Stimulated activated CD8-positive, alpha-beta memory T cell treated with anti-CD3 and anti-CD28 coated beads, Interleukin-4, amount 100 ng/mL, for 1 hour (primary cell): ENCODE measurements around the gene ODAD2.

ENCODE experiments used
- DNase-seq, 2 donors: peaks; one replicate each; pipeline ENCODE4 v3.0.0-alpha.2; 2020; ENCODE audit warnings: low read depth in 2 of 2, low spot score in 1 of 2

ODAD2 gene

GRCh38 chr10:27838901-27839300 lies 160.0 kb downstream of the ODAD2 start:
- no peak for DNase-seq

- no peak for DNase-seq
These were observed 160.5 kb downstream of the ODAD2 start for GRCh38 chr10:27838361-27838760.

GRCh38 chr10:27834476-27834875 lies 164.4 kb downstream of the ODAD2 start:
- no peak for DNase-seq

DNA sequence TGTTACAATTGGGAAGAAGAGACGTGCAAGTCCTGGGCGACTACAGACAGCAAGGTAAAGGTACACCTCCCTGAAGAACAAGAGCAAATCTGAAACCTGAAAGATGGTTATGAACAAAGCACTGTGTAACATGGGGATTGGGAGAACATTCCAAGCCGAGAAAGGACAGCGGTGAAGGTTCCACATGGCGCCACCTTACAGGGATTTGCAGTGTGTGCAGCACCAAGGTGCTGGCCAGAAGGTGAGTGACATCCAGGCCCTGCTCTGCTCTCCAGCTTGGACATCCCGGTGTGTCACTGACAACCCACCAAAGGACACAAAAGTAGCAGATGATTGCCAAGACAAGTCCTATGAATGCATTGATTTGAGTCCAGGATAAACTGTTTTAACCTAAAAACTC lies 165.1 kb downstream of the ODAD2 start:
- no peak for DNase-seq

DNA sequence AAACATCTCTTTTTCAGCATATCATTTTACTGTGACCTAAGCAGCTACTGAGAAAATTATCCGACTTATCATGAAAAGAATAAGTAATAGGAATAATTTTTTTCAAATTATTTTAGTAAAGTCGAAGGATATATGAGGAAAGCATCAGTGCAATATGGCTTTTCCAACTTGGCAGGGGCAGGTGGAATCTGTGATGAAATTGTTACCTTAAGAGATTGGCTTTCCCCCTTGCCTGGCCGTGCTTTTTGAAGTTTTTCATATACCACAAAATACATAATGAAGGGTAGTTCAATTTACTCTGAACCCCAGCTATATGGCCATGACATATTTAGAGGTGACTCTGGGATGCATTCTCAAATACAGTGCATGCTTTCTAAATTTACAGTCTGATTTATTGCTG lies 166.1 kb downstream of the ODAD2 start:
- DNase-seq, result no peak

- no peak for DNase-seq
These were observed 172.5 kb downstream of the ODAD2 start for GRCh38 chr10:27826369-27826768.

- no peak for DNase-seq
These were observed 176.6 kb downstream of the ODAD2 start for GRCh38 chr10:27822301-27822700.

- DNase-seq, result no peak
These were observed 178.2 kb downstream of the ODAD2 start for GRCh38 chr10:27820637-27821036.

DNA sequence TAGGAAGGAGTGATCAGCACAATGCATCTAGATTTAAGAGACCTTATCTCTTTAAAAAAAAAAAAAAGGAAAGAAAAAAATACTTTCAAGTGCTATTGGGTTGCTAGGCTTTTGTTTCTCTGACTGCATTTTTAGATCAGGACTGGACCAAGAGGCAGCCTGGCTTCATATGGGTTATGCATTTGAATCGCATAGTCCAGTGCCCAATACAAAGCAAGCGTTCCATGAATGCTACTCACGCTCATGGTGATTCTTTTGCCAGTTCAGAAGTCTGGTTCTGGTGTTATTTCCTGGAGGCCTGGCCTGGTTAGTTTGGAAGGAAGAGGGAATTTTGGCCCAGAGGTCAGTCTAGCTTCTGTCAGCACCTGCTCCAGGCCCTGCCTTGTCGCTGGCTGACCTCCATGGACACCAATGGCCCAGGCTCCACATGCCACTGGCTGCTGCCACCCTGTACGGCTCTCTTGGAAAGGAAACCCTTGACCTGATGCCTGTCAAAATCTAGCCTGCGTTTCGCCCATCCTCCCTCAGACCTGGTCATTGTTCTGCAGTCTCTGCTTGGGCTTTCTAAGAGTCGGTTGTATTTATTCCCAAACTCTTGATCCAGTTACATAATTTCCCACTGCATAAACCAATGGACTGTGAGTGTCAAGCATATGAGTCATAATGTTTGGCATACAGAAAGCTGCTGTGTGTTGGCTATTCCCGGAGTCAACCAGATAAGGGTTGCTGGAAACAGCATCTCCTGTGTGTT lies 178.9 kb downstream of the ODAD2 start:
- no peak for DNase-seq

- DNase-seq, result no peak
These were observed 182.6 kb downstream of the ODAD2 start for GRCh38 chr10:27816320-27816719.

DNA sequence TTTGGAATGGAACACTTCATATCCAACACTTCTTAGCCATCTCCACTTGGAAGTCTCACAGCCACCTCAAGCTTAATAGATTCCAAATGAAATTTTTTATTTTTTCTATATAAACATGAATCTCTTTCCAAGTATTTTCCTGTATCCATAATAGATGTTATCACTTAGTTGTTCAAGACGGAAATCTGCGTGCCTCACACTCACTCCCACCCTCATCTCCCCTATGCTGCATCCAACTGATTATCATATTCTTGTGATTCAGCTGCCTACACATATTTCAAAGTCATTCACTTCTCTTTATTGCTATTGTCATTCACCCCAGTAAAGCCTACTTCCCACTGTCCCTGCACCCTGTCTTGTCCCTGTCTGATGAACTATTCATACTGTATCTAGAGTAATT lies 183.0 kb downstream of the ODAD2 start:
- DNase-seq, result no peak

DNA sequence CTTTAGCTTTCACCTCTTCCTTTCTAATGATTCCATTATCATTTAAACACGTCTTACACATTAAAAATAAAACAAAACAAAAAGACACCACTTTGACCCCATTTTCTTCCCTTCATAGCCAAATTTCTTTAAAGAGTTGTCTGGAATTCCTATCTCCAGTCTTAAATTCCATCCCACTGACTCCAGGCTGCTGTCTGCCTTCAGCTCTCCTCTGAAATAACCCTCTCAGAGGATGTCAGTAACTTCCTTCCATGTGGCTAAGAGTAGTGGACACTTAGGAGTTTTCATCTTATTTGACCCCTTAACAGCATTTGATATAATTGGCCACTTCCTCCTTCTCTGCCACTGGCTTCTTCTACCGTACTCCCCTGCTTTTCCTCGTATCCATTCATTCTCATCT lies 183.6 kb downstream of the ODAD2 start:
- DNase-seq, result no peak

DNA sequence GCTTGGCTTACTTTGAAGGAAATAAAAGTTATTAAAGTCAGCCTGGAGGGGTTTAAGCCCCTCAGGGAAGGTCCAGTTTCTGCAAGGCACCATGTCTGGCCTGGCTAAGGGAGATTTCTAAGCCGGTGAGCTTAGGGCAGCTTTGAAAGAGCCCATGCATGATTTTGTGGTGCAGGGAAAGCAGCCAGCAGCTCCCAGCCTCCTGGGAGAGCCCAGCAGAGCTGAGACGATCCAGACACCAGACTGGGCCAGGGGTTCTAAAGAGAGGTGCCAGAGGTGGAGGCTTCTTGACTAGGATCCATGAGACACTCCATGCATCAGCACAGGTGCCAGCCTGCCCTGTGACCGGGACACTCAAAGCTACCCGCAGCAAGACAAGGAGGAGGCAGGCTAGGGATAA lies 193.7 kb downstream of the ODAD2 start:
- DNase-seq, result no peak

DNA sequence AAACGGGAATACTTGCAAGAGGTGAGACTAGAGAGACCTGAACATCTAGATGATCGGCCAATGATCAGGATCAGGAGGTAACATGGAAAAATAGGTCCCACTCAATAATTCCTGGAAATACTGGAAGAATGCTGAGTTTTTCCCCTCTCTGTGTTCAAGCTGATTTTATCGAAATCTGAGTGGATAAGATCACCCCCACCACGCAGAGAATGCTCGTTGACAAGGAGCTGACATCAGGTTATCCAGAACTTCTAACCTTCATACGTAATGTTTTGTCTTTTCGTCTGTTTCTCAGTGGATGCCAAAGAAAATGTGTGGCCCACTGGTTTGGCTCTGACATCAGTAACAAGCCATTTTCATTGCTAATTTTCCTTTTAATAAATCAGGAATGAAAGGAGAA lies 194.7 kb downstream of the ODAD2 start:
- DNase-seq, result no peak

DNA sequence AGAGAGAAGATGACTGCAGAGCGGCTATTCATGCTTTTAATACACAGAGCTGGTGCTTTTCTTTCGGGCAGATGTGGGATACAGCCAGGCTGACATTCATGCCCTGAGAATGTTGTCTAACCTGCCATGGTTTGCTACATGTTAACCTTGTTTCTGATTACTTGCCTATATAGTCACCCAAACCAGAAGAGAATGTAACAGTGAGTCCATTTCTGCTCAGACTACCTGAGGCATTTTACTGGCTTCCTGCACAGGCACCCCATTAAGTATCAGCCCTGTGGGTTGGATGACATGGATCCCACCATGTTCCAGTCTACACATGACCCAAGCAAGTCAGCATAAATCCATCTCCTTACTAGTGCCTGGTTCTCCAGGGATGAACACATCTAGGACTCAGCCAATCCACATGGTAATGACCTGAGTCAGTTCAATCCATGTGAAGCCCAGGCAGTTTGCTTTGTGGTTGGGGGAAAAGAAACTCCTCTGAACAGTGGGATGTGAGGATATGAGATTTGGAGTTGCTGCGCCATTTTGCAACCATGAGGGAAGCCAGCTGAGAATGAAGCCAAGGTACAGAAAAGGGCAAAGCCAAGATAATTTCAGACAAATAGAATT lies 197.6 kb downstream of the ODAD2 start:
- no peak for DNase-seq

- no peak for DNase-seq
These were observed 199.8 kb downstream of the ODAD2 start for GRCh38 chr10:27799046-27799445.

DNA sequence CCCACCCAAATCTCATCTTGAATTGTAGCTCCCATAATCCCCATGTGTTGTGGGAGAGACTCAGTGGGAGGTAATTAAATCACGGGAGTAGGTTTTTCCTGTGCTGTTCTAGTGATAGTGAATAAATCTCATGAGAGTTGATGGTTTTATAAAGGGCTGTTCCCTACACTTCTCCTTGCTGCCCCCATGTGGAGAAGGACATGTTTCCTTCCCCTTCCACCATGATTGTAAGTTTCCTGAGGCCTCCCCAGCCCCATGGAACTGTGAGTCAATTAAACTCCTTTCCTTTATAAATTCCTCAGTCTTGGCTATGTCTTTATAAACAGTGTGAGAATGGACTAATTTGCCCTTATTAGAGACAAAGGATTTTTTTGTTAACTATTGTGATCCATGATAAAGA lies 204.7 kb downstream of the ODAD2 start:
- no peak for DNase-seq

GRCh38 chr10:27792216-27792615 lies 206.7 kb downstream of the ODAD2 start:
- no peak for DNase-seq

GRCh38 chr10:27784272-27784671 lies 214.6 kb downstream of the ODAD2 start:
- no peak for DNase-seq

DNA sequence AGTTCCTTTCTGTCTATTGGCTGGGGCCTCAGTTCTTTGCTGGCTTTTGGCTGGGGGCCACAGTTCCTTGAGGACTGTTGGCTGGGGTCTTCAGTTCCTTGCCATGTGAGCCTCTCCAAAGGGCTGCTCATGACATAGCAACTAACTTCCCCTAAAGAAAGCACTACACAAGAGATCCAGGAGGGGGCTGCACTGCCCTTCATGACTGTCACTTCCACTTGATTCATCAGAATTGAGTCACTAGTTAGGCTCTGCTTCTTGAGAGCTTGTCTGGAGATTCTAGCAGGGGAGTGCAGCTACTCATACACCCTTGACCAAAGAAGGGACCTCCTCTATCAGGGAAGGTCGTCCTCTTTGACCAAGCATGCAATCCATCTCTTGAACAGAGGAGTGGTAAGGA lies 215.2 kb downstream of the ODAD2 start:
- no peak for DNase-seq

- DNase-seq, result no peak
These were observed 219.3 kb downstream of the ODAD2 start for GRCh38 chr10:27779462-27780015.

DNA sequence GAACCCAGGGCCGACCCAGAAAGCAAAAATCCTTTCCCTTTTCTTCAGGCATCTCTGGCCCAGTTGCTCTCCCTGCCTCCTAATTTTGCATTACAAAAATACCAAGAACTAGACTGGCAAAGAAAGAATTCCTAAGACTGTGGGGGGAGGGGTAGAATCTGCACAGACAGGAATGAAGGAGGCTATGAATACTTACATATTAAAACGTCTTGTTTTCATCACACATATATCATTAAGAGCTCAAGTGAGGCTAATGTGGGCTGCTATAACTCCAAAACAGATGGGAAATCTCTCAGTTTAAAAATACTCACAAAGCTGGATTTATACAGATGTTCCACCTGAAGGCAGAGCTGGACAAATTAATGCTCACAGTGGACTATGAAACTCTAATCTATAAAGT lies 224.0 kb downstream of the ODAD2 start:
- no peak for DNase-seq

- DNase-seq, result no peak
These were observed 227.6 kb downstream of the ODAD2 start for GRCh38 chr10:27771231-27771630.
